Measurements from ENCODE around the gene AFF1.

AFF1 gene

GRCh38 chr4:87014284-87014782 lies 79.5 kb downstream of the AFF1 start:
- TF ChIP-seq SIN3A (IDR thresholded peaks at IDR 0.05; ENCODE audit: borderline replicate concordance, insufficient read depth, low read length) (no peak), TAF1 (IDR thresholded peaks at IDR 0.05; ENCODE audit: borderline replicate concordance, insufficient read depth, low read length) (no peak), POLR2AphosphoS5 (IDR thresholded peaks at IDR 0.05; ENCODE audit: low read depth, low read length) (no peak), REST (IDR thresholded peaks at IDR 0.05; ENCODE audit: insufficient read depth in 1 of 2, low read depth in 2 of 2, low read length in 2 of 2) (no peak), FOXP2 (optimal IDR thresholded peaks at IDR 0.05; ENCODE audit: borderline replicate concordance, extremely low read depth, extremely low read length, insufficient read depth) (no peak)

GRCh38 chr4:87015416-87015815 lies 80.6 kb downstream of the AFF1 start:
- no peak for TF ChIP-seq SIN3A (IDR thresholded peaks at IDR 0.05; ENCODE audit: borderline replicate concordance, insufficient read depth, low read length)

GRCh38 chr4:87017580-87018342 lies 83.0 kb downstream of the AFF1 start:
- no peak for TF ChIP-seq TAF1 (IDR thresholded peaks at IDR 0.05; ENCODE audit: borderline replicate concordance, insufficient read depth, low read length)
- no peak for TF ChIP-seq POLR2AphosphoS5 (IDR thresholded peaks at IDR 0.05; ENCODE audit: low read depth, low read length)
- no peak for TF ChIP-seq FOXP2 (optimal IDR thresholded peaks at IDR 0.05; ENCODE audit: borderline replicate concordance, extremely low read depth, extremely low read length, insufficient read depth)
- no peak for TF ChIP-seq SIN3A (IDR thresholded peaks at IDR 0.05; ENCODE audit: borderline replicate concordance, insufficient read depth, low read length)
- no peak for TF ChIP-seq REST (IDR thresholded peaks at IDR 0.05; ENCODE audit: insufficient read depth in 1 of 2, low read depth in 2 of 2, low read length in 2 of 2)

- TF ChIP-seq SIN3A (IDR thresholded peaks at IDR 0.05; ENCODE audit: borderline replicate concordance, insufficient read depth, low read length) (no peak), FOXP2 (optimal IDR thresholded peaks at IDR 0.05; ENCODE audit: borderline replicate concordance, extremely low read depth, extremely low read length, insufficient read depth) (no peak), POLR2AphosphoS5 (IDR thresholded peaks at IDR 0.05; ENCODE audit: low read depth, low read length) (no peak), REST (IDR thresholded peaks at IDR 0.05; ENCODE audit: insufficient read depth in 1 of 2, low read depth in 2 of 2, low read length in 2 of 2) (no peak), TAF1 (IDR thresholded peaks at IDR 0.05; ENCODE audit: borderline replicate concordance, insufficient read depth, low read length) (no peak)
Measured at GRCh38 chr4:87018753-87019152, 83.9 kb downstream of the AFF1 start.

GRCh38 chr4:87019246-87019791 lies 84.5 kb downstream of the AFF1 start:
- no peak for TF ChIP-seq TAF1 (IDR thresholded peaks at IDR 0.05; ENCODE audit: borderline replicate concordance, insufficient read depth, low read length)
- no peak for TF ChIP-seq FOXP2 (optimal IDR thresholded peaks at IDR 0.05; ENCODE audit: borderline replicate concordance, extremely low read depth, extremely low read length, insufficient read depth)
- no peak for TF ChIP-seq SIN3A (IDR thresholded peaks at IDR 0.05; ENCODE audit: borderline replicate concordance, insufficient read depth, low read length)
- TF ChIP-seq REST (IDR thresholded peaks at IDR 0.05; ENCODE audit: insufficient read depth in 1 of 2, low read depth in 2 of 2, low read length in 2 of 2): no peak
- no peak for TF ChIP-seq POLR2AphosphoS5 (IDR thresholded peaks at IDR 0.05; ENCODE audit: low read depth, low read length)

Measured in PFSK-1 (cell line).